HepG2 (cell line): ENCODE results near the gene AFAP1. TPM values are rescaled to one million over a fixed set of nuclear protein-coding genes. Genes with fewer than 3 reads are reported as not detected.

Experiments
- CAMTA2 ChIP-seq: sonication (generic); formaldehyde crosslinking; IDR thresholded peaks from 2 replicates; pipeline ENCODE4 v1.4.0; 2020; ENCODE audit warnings: mild to moderate bottlenecking, missing genetic modification reagents, borderline replicate concordance
- CEBPB ChIP-seq: IDR thresholded peaks from 2 replicates; pipeline ENCODE4 v1.6.1; 2011; ENCODE audit warnings: low read depth, low read length, improper control_type of control experiment, borderline replicate concordance
- NR2F2 ChIP-seq: IDR thresholded peaks from 2 replicates; pipeline ENCODE4 v1.6.1; 2012; ENCODE audit warnings: low read depth, inconsistent platforms, borderline replicate concordance
- SKI ChIP-seq: fragments of 450-650 bp; IDR thresholded peaks from one replicate; pipeline ENCODE4 v1.6.1; 2018; ENCODE audit warnings: mild to moderate bottlenecking; ENCODE audit not compliant: partially characterized antibody
- ZNF703 ChIP-seq: sonication (generic); formaldehyde crosslinking; IDR thresholded peaks from 2 replicates; pipeline ENCODE4 v1.5.1; 2020; ENCODE audit warnings: missing genetic modification reagents, mild to moderate bottlenecking, moderate library complexity, borderline replicate concordance
- polyA plus RNA-seq, 8 experiments: library from polyadenylated mRNA; depleted of rRNA in 3 of 8; stranded (reverse) in 7 of 8; unstranded in 1 of 8; fragments of >200 nt; fragmentation: Illumina TruSeq in 4 of 8; extraction: Trizol in 4 of 8; gene quantifications; 2 replicates each; pipeline versions ENCODE4 v1.2.1 to v1.2.3, GENCODE V29; 2011 to 2016; ENCODE audit warnings: low read depth in 4 of 8, missing spikeins in 1 of 8, mixed read lengths in 1 of 8; ENCODE audit not compliant: insufficient read depth in 1 of 8
- total RNA-seq, 5 experiments: library from RNA; depleted of rRNA; stranded (reverse); fragments of >200 nt; fragmentation: Illumina TruSeq; extraction: Trizol; gene quantifications; 2 replicates each; pipeline ENCODE4 v1.2.3, GENCODE V29; 2016; ENCODE audit warnings: low read depth in 1 of 5
- TF ChIP-seq, protein P1 (sequence below): sonication (generic); formaldehyde crosslinking; IDR thresholded peaks from 2 replicates; pipeline ENCODE4 v1.4.0; 2020; ENCODE audit warnings: missing genetic modification reagents
- TF ChIP-seq, protein P2 (sequence below): sonication (generic); formaldehyde crosslinking; IDR thresholded peaks from 2 replicates; pipeline ENCODE4 v1.9.0; 2022; ENCODE audit warnings: missing genetic modification reagents, mild to moderate bottlenecking, borderline replicate concordance
- TF ChIP-seq, protein P3 (sequence below): sonication (generic); formaldehyde crosslinking; IDR thresholded peaks from 2 replicates; pipeline ENCODE4 v1.9.0; 2021; ENCODE audit warnings: missing genetic modification reagents, mild to moderate bottlenecking, borderline replicate concordance

AFAP1 gene
- total and polyA plus RNA-seq, 2 of the 13 experiments (the other 11 are each of a cell fraction or from before 2014, with no cell fraction given): 2.5 TPM

DNA sequence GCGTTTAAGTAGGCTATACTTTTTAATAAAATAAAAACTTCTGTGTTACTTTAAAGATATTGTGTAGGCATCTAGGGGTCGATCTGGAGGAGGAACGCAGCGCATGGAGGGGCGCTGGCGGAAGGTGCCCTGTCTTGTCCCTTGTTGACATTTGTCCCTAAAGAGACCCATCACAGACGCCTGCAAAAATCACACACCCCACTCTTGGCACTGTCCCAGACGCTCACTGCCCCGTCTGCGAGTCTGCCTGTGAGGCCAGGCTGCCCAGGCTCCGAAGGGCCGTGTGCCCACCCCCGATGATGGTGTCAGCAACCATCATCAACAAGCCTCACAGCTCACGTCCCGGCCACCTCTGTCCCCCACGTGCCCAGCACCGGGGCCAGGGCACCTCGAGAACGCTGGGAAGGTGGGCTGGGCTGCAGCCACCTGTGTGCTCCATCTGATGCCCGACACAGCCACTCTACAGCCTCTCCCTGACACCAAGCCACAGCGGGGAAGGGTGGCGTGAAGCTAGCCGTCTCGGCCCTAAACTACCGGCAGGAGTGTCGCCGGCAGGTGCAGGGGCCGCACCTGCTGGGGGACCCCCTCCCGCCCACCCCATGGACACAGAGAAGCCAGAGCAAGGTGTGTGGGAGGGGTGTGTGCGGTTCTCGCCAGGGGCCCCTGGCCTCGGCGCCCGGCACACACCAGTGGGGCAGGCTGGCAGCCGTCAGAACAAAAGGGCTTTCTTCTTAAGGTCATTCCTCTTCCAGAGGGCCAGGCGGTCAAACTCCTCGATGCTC is 26.8 kb upstream of the AFAP1 start (continued):
- TF ChIP-seq CEBPB (no peak), NR2F2 (no peak), CAMTA2 (CRISPR knock-in tag) (no peak), ZNF703 (CRISPR knock-in tag) (no peak), SKI (no peak)
- TF ChIP-seq, protein P1, sequence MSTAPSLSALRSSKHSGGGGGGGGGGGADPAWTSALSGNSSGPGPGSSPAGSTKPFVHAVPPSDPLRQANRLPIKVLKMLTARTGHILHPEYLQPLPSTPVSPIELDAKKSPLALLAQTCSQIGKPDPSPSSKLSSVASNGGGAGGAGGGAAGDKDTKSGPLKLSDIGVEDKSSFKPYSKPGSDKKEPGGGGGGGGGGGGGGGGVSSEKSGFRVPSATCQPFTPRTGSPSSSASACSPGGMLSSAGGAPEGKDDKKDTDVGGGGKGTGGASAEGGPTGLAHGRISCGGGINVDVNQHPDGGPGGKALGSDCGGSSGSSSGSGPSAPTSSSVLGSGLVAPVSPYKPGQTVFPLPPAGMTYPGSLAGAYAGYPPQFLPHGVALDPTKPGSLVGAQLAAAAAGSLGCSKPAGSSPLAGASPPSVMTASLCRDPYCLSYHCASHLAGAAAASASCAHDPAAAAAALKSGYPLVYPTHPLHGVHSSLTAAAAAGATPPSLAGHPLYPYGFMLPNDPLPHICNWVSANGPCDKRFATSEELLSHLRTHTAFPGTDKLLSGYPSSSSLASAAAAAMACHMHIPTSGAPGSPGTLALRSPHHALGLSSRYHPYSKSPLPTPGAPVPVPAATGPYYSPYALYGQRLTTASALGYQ (CRISPR knock-in tag): no peak
- TF ChIP-seq, protein P2, sequence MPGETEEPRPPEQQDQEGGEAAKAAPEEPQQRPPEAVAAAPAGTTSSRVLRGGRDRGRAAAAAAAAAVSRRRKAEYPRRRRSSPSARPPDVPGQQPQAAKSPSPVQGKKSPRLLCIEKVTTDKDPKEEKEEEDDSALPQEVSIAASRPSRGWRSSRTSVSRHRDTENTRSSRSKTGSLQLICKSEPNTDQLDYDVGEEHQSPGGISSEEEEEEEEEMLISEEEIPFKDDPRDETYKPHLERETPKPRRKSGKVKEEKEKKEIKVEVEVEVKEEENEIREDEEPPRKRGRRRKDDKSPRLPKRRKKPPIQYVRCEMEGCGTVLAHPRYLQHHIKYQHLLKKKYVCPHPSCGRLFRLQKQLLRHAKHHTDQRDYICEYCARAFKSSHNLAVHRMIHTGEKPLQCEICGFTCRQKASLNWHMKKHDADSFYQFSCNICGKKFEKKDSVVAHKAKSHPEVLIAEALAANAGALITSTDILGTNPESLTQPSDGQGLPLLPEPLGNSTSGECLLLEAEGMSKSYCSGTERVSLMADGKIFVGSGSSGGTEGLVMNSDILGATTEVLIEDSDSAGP (CRISPR knock-in tag): no peak
- TF ChIP-seq, protein P3, sequence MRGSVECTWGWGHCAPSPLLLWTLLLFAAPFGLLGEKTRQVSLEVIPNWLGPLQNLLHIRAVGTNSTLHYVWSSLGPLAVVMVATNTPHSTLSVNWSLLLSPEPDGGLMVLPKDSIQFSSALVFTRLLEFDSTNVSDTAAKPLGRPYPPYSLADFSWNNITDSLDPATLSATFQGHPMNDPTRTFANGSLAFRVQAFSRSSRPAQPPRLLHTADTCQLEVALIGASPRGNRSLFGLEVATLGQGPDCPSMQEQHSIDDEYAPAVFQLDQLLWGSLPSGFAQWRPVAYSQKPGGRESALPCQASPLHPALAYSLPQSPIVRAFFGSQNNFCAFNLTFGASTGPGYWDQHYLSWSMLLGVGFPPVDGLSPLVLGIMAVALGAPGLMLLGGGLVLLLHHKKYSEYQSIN (CRISPR knock-in tag): no peak
